GM23248 (cell line): Measurements from ENCODE around the gene TNNC1.

ENCODE experiments used
- EZH2 ChIP-seq: fragments of 200-600 bp; sonication (generic); IDR thresholded peaks from 2 replicates; pipeline ENCODE4 v1.6.1; 2018; ENCODE audit warnings: antibody characterized with exemption, mild to moderate bottlenecking; ENCODE audit not compliant: insufficient read depth, poor library complexity, severe bottlenecking
- EZH2phosphoT487 ChIP-seq: fragments of 200-600 bp; sonication (generic); IDR thresholded peaks from 2 replicates; pipeline ENCODE4 v1.6.1; 2018; ENCODE audit warnings: antibody characterized with exemption, moderate library complexity, mild to moderate bottlenecking, low read depth; ENCODE audit not compliant: insufficient read depth

DNA sequence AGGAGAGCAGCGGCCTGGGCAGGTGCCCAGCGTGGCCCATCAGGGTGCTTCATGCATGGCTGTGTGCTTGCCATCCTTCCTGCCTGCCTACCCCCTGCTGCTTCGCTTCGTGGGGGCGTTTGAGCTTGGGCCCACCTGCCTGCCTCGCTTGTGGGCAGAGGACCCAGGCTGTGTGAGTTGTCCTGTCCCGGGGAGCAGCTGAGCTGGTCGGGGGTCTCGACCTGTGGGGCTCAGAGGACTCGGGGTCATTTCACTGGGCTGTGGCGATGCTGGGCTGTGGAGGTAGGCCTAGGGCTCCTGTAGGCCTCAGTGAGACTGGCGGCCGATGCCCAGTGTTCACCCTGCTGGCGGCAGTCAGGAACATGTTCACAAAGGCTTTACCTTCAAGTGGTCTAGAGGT is 29.2 kb upstream of the TNNC1 start:
- TF ChIP-seq EZH2 (no peak), EZH2phosphoT487 (no peak)
